Left ventricle myocardium inferior (tissue), 1 donor: ENCODE data around the gene CMTM6. TPM values are rescaled to one million over a fixed set of nuclear protein-coding genes. Genes with fewer than 3 reads are reported as not detected.

Experiments
- DNase-seq: peaks from one replicate; pipeline ENCODE4 v3.0.0-alpha.2; 2020
- H3K27ac ChIP-seq: fragments of 200-600 bp; replicated peaks from 2 replicates; pipeline ENCODE4 v1.8.0; 2021
- H3K27me3 ChIP-seq: fragments of 200-600 bp; 2 replicates; pipeline ENCODE4 v1.8.0; 2021; ENCODE audit warnings: low read depth
- H3K36me3 ChIP-seq: fragments of 200-600 bp; 2 replicates; pipeline ENCODE4 v1.8.0; 2021
- H3K4me1 ChIP-seq: fragments of 200-600 bp; 2 replicates; pipeline ENCODE4 v1.8.0; 2021
- H3K4me3 ChIP-seq: fragments of 200-600 bp; 2 replicates; pipeline ENCODE4 v1.8.0; 2021; ENCODE audit warnings: mild to moderate bottlenecking, moderate library complexity
- H3K9me3 ChIP-seq: fragments of 200-600 bp; replicated peaks from 2 replicates; pipeline ENCODE4 v1.8.0; 2021
- intact Hi-C: fragments of 100-400 bp; cut with micrococcal nuclease; formaldehyde crosslinking; loops from one replicate; pipeline ENCODE4 v1.11.0; 2022
- total RNA-seq: library from RNA; stranded (reverse); fragmentation: NEBNext Ultra II Directional; extraction: Animal tissue kit (Norgen Biotek cat#: 25700); gene quantifications from one replicate; pipeline ENCODE4 v1.2.1, GENCODE V29; 2021
- TF ChIP-seq, protein P1 (sequence below): fragments of 200-600 bp; IDR thresholded peaks from 2 replicates; pipeline ENCODE4 v1.8.0; 2021; ENCODE audit warnings: antibody characterized with exemption, mild to moderate bottlenecking, borderline replicate concordance
- donor health status: DM: no; HTN: yes; CAD: no; lungs with severe emphysema.

Gene CMTM6
- total RNA-seq, 1 donor from 2014 or later, result 10.9 TPM

DNA sequence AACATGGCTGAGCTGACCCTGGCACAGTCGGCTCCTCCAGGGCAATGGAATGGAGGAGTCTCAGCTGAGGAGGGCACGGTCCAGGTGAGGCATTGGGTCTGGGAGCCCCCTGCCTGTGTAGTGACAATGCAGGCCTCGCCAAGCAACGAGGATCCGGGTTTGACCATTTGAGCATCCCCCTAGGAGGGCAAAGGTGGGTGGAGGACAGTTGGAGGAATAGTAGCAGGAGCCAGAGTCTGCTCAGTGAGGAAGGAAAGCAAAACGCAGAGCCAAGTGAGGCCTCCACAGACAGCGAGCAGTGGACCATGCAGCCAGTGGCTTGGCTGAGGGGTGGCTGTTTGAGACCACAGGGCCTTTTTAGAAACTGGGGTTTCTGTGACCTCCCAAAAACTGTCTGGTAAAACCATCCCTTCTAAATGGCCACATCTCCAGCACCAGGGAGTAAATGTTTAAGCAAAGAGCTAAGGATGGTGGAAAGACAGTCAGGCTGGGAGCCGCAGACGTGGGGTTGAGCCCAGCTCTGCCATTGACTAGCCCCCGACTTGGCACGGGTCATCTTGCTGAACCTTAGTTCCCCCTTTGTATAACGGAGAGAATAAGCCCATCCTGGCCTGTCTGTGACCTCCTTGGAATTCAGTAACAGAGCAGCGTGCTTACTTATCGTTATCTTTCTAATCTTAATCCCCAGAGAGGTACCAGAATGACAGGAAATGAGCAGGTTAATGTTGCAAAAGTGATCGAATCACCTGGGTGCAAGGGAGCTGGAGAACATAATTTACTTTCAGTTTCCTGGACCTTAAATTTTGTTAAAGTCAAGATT, 46.8 kb downstream of the CMTM6 start:
- no peak for DNase-seq
- peaks cover 3% of the 10 kb centered on the region for H3K4me1 ChIP-seq
- H3K27ac ChIP-seq, result no peak overlapping the region
- peaks cover 6% of the 10 kb centered on the region for H3K36me3 ChIP-seq
- intact Hi-C loops, result no loop called here
- H3K9me3 ChIP-seq, result no peaks in the 10 kb centered on the region
- TF ChIP-seq, protein P1, sequence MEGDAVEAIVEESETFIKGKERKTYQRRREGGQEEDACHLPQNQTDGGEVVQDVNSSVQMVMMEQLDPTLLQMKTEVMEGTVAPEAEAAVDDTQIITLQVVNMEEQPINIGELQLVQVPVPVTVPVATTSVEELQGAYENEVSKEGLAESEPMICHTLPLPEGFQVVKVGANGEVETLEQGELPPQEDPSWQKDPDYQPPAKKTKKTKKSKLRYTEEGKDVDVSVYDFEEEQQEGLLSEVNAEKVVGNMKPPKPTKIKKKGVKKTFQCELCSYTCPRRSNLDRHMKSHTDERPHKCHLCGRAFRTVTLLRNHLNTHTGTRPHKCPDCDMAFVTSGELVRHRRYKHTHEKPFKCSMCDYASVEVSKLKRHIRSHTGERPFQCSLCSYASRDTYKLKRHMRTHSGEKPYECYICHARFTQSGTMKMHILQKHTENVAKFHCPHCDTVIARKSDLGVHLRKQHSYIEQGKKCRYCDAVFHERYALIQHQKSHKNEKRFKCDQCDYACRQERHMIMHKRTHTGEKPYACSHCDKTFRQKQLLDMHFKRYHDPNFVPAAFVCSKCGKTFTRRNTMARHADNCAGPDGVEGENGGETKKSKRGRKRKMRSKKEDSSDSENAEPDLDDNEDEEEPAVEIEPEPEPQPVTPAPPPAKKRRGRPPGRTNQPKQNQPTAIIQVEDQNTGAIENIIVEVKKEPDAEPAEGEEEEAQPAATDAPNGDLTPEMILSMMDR, result no peak
- H3K27me3 ChIP-seq, result no peaks in the 10 kb centered on the region
- H3K4me3 ChIP-seq, result no peak overlapping the region

DNA sequence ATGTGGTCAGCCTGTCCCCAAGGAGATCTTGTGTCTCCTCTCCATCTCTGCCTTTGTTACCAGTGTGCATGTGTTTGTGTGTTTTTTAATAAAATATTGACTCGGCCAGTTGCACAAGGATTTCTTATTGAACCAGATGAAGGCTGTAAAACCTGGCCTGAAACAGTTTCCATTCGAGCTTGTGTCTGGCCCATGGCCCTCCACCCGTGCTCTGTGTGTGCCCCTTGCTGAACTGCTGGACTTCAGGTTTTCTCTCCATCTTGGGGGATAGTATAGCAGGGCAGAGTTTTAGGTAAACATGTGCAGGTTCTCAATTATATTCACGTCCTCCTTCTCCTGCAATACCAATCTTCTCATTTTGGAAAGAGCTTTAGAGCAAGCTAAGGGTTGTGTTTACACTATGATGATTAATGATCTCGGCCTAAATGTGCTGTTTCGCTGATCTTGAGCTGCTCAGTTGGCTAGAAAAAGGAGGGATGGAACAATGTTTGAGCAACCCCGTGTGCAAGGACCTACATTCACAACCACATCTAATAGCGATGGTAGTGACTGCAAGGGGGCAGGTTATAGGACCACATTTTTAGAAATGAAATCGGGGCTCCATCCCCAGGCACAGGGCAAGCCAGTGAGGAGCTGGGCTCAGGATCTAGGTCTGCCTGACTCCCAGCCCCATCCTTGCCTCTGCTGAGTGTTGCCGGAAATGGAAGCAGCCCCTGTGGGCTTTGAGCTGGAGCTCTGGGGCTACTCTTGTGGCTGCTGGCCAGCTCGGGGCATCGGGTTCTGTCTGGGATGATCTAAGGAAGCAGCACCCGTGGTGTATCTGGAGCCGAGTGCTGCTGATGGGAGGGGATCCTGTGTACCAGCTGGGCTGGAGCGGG, 47.7 kb downstream of the CMTM6 start:
- Histone ChIP-seq H3K27ac (no peak overlapping the region), H3K4me3 (no peak overlapping the region), H3K36me3 (peaks cover 6% of the 10 kb centered on the region), H3K9me3 (no peaks in the 10 kb centered on the region), H3K4me1 (peaks cover 3% of the 10 kb centered on the region), H3K27me3 (no peaks in the 10 kb centered on the region)
- intact Hi-C loops, result no loop called here
- DNase-seq, result no peak
- TF ChIP-seq, protein P1, result no peak

DNA sequence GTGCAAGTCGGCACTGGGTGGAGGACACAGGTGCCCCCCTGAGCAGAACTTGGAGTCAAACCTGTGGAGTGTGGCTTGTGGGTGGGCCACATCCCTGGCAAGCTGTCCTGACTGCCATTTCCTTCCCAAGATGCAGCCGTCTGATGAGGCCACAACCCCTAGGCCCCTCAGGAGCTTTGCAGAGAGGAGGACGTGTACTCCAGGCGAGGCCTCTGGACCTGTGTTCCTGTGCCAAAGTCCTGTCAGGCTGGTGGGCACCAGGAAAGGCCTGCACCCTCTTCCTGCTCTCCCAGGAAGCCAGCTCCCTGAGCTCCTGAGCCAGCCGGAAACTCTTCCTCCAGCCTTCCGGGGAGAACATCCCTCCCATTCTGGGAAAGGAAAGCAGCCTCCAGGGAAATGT, 48.5 kb downstream of the CMTM6 start:
- Histone ChIP-seq H3K27me3 (no peaks in the 10 kb centered on the region), H3K4me1 (peaks cover 3% of the 10 kb centered on the region), H3K9me3 (no peaks in the 10 kb centered on the region), H3K4me3 (no peak overlapping the region), H3K27ac (no peak overlapping the region), H3K36me3 (peaks cover 6% of the 10 kb centered on the region)
- TF ChIP-seq, protein P1, result no peak
- intact Hi-C loops, result no loop called here
- DNase-seq, result no peak

DNA sequence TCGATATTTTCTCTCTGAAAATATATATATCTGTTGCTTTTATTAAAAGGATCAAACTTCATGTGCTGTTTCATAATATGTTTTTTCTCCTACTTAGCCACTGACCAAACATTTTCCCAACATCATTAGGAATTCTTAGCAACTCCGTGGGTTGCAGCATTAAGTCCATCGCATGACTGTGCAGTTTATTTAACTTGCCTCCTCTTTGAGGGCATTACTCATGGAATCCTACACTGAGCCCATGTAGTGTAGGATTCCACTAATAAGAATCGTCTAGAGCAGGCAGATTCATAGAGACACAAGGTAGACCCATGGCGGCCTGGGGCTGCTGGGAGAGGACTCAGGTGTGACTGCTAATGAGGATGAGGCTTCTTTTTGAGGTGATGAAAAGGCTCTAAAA, 49.3 kb downstream of the CMTM6 start:
- peaks cover 3% of the 10 kb centered on the region for H3K4me1 ChIP-seq
- intact Hi-C loops, result no loop called here
- DNase-seq, result no peak
- H3K9me3 ChIP-seq, result no peaks in the 10 kb centered on the region
- H3K27ac ChIP-seq, result no peak overlapping the region
- H3K27me3 ChIP-seq, result no peaks in the 10 kb centered on the region
- H3K4me3 ChIP-seq, result no peak overlapping the region
- peaks cover 6% of the 10 kb centered on the region for H3K36me3 ChIP-seq
- TF ChIP-seq, protein P1, result no peak

DNA sequence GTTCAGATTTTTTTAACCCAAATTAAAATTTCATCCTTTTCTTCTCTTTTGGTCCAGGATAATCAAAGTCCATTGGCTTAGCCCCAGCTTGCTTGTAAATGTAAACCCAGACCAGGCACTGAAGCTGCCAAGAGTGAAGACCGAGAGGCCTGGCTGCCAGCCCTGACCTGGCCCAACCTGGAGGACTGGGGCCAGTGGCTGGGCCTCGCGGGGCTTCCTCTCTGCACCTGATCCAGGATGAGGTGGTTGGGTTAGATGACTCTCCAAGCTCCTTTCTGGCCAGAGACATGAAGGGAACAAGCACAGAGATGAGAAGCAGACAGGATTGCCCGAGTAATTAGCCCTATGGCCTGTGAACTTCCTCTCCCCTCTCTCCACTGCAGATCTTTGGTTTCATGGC, 50.6 kb downstream of the CMTM6 start:
- no peak overlapping the region for H3K4me3 ChIP-seq
- TF ChIP-seq, protein P1, result no peak
- no peaks in the 10 kb centered on the region for H3K4me1 ChIP-seq
- H3K9me3 ChIP-seq, result no peaks in the 10 kb centered on the region
- peaks cover 6% of the 10 kb centered on the region for H3K36me3 ChIP-seq
- no peaks in the 10 kb centered on the region for H3K27me3 ChIP-seq
- intact Hi-C loops, result no loop called here
- H3K27ac ChIP-seq, result no peak overlapping the region
- DNase-seq, result no peak
